HEK293 (cell line): ENCODE results near the gene CRY1.
A peak's percentile ranks its signal among the peaks of the same experiment; 100 is the strongest.
"Not testable (repeated sequence)": the region's sequence is repeated elsewhere in the genome, so short reads cannot be mapped to it uniquely, and the experiment has no call there.

Source experiments
- CTCF ChIA-PET: fragments of 350-600 bp; formaldehyde crosslinking; extraction: SDS; loops from one replicate; lab custom pipeline; 2021; ENCODE audit warnings: antibody characterized with exemption; lab: Yijun Ruan, JAX
- POLR2A ChIA-PET: fragments of 300-600 bp; formaldehyde crosslinking; extraction: SDS; loops from one replicate; lab custom pipeline; 2020; ENCODE audit warnings: antibody characterized with exemption, inconsistent platforms; lab: Yijun Ruan, JAX
- H3K27ac ChIP-seq: fragments of 200-500 bp; sonication (Bioruptor generic); 2 replicates; pipeline ENCODE4 v1.5.1; 2014; ENCODE audit warnings: low read depth, low read length, control low read depth, inconsistent platforms; ENCODE audit errors: extremely low read depth
- H3K36me3 ChIP-seq, 2 experiments: fragments of 200-500 bp in 1 of 2; sonication (Bioruptor generic) in 1 of 2; 1 replicate in 1 of 2; 2 replicates in 1 of 2; pipeline ENCODE4 v1.5.1; 2014 to 2017; ENCODE audit warnings: inconsistent platforms in 2 of 2, low read length in 2 of 2; ENCODE audit not compliant: control insufficient read depth in 2 of 2, insufficient read depth in 1 of 2
- H3K4me1 ChIP-seq: fragments of 200-500 bp; sonication (Bioruptor generic); 2 replicates; pipeline ENCODE4 v1.5.1; 2014; ENCODE audit warnings: mild to moderate bottlenecking, low read length, inconsistent platforms; ENCODE audit not compliant: control insufficient read depth, insufficient read depth
- H3K4me3 ChIP-seq: 2 replicates; pipeline ENCODE4 v1.5.1; 2011; ENCODE audit warnings: low read depth, mild to moderate bottlenecking, control low read depth, low read length, moderate library complexity
- H3K9me3 ChIP-seq: fragments of 200-500 bp; sonication (Bioruptor generic); 2 replicates; pipeline ENCODE4 v1.5.1; 2014; ENCODE audit warnings: low read depth, low read length, inconsistent platforms; ENCODE audit not compliant: control insufficient read depth, insufficient read depth
- GLI4 ChIP-seq: fragments of 450-650 bp; formaldehyde crosslinking; IDR thresholded peaks from 2 replicates; pipeline ENCODE4 v1.5.1; 2016; ENCODE audit warnings: missing biosample characterization, missing genetic modification characterization
- MZF1 ChIP-seq: fragments of 450-650 bp; formaldehyde crosslinking; IDR thresholded peaks from 2 replicates; pipeline ENCODE4 v1.5.1; 2017; ENCODE audit warnings: missing biosample characterization, missing genetic modification characterization, borderline replicate concordance
- OSR2 ChIP-seq: fragments of 450-650 bp; formaldehyde crosslinking; IDR thresholded peaks from 2 replicates; pipeline ENCODE4 v1.5.1; 2016; ENCODE audit warnings: missing biosample characterization, missing genetic modification characterization
- PRDM4 ChIP-seq: fragments of 450-650 bp; formaldehyde crosslinking; IDR thresholded peaks from 2 replicates; pipeline ENCODE4 v1.5.1; 2017; ENCODE audit warnings: missing biosample characterization, missing genetic modification characterization
- PRDM6 ChIP-seq: fragments of 450-650 bp; formaldehyde crosslinking; IDR thresholded peaks from 2 replicates; pipeline ENCODE4 v1.5.1; 2017; ENCODE audit warnings: missing biosample characterization, missing genetic modification characterization
- RBAK ChIP-seq: fragments of 450-650 bp; formaldehyde crosslinking; IDR thresholded peaks from 2 replicates; pipeline ENCODE4 v1.5.1; 2016; ENCODE audit warnings: missing biosample characterization, missing genetic modification characterization
- ZBTB48 ChIP-seq: fragments of 450-650 bp; formaldehyde crosslinking; IDR thresholded peaks from 2 replicates; pipeline ENCODE4 v1.5.1; 2016; ENCODE audit warnings: missing biosample characterization, missing genetic modification characterization
- ZNF121 ChIP-seq: fragments of 450-650 bp; formaldehyde crosslinking; IDR thresholded peaks from 2 replicates; pipeline ENCODE4 v1.5.1; 2016; ENCODE audit warnings: missing biosample characterization, missing genetic modification characterization
- ZNF2 ChIP-seq: fragments of 450-650 bp; formaldehyde crosslinking; IDR thresholded peaks from 2 replicates; pipeline ENCODE4 v1.5.1; 2016; ENCODE audit warnings: missing biosample characterization, missing genetic modification characterization
- ZNF202 ChIP-seq: fragments of 450-650 bp; formaldehyde crosslinking; IDR thresholded peaks from 2 replicates; pipeline ENCODE4 v1.5.1; 2016; ENCODE audit warnings: missing biosample characterization, missing genetic modification characterization, borderline replicate concordance
- ZNF214 ChIP-seq: fragments of 450-650 bp; formaldehyde crosslinking; IDR thresholded peaks from 2 replicates; pipeline ENCODE4 v1.5.1; 2017; ENCODE audit warnings: missing biosample characterization, mild to moderate bottlenecking, missing genetic modification characterization, borderline replicate concordance
- ZNF530 ChIP-seq: fragments of 450-650 bp; formaldehyde crosslinking; IDR thresholded peaks from 2 replicates; pipeline ENCODE4 v1.5.1; 2016; ENCODE audit warnings: low read depth, missing biosample characterization, missing genetic modification characterization
- ZNF621 ChIP-seq: fragments of 450-650 bp; formaldehyde crosslinking; IDR thresholded peaks from 2 replicates; pipeline ENCODE4 v1.5.1; 2017; ENCODE audit warnings: missing biosample characterization, missing genetic modification characterization
- ZNF677 ChIP-seq: fragments of 450-650 bp; IDR thresholded peaks from 2 replicates; pipeline ENCODE4 v1.5.0; 2018; ENCODE audit warnings: missing biosample characterization, mild to moderate bottlenecking, missing genetic modification characterization, moderate library complexity
- TF ChIP-seq, protein P1 (sequence below): fragments of 450-650 bp; formaldehyde crosslinking; IDR thresholded peaks from 2 replicates; pipeline ENCODE4 v1.5.1; 2016; ENCODE audit warnings: missing biosample characterization, missing genetic modification characterization

CRY1 gene

GRCh38 chr12:107108366-107108765 lies 15.0 kb upstream of the CRY1 start:
- H3K4me1 ChIP-seq, H3K36me3 ChIP-seq, POLR2A ChIA-PET, H3K9me3 ChIP-seq, H3K4me3 ChIP-seq, H3K27ac ChIP-seq: not testable (repeated sequence)
- TF ChIP-seq ZNF121 (tag by site-specific recombination): peak; percentile 85
- CTCF ChIA-PET: interaction anchor here (0.6 to 1.1 kb wide), 2 partner anchors 30 to 750 kb away, joined by 3 read pairs; no protein-coding TSS in a partner anchor

GRCh38 chr12:107107381-107107780 lies 14.0 kb upstream of the CRY1 start:
- Histone ChIP-seq H3K4me1 (no peaks in the 10 kb centered on the region), H3K27ac (no peak overlapping the region), H3K4me3 (no peak overlapping the region), H3K36me3 (no peaks in the 10 kb centered on the region), H3K9me3 (no peaks in the 10 kb centered on the region)
- ChIA-PET POLR2A (no interaction called here), CTCF (interaction anchor here (0.6 to 1.2 kb wide), 3 partner anchors 24 to 29 kb away, joined by 3 to 5 read pairs (median 3); no protein-coding TSS in a partner anchor)
- TF ChIP-seq PRDM6 (tag by site-specific recombination) (no peak), ZNF2 (tag by site-specific recombination) (no peak), MZF1 (tag by site-specific recombination) (no peak), PRDM4 (tag by site-specific recombination) (no peak), GLI4 (tag by site-specific recombination) (no peak), ZNF677 (tag by site-specific recombination) (no peak), OSR2 (tag by site-specific recombination) (no peak), ZBTB48 (tag by site-specific recombination) (no peak), ZNF202 (tag by site-specific recombination) (no peak), ZNF621 (no peak), RBAK (no peak)

DNA sequence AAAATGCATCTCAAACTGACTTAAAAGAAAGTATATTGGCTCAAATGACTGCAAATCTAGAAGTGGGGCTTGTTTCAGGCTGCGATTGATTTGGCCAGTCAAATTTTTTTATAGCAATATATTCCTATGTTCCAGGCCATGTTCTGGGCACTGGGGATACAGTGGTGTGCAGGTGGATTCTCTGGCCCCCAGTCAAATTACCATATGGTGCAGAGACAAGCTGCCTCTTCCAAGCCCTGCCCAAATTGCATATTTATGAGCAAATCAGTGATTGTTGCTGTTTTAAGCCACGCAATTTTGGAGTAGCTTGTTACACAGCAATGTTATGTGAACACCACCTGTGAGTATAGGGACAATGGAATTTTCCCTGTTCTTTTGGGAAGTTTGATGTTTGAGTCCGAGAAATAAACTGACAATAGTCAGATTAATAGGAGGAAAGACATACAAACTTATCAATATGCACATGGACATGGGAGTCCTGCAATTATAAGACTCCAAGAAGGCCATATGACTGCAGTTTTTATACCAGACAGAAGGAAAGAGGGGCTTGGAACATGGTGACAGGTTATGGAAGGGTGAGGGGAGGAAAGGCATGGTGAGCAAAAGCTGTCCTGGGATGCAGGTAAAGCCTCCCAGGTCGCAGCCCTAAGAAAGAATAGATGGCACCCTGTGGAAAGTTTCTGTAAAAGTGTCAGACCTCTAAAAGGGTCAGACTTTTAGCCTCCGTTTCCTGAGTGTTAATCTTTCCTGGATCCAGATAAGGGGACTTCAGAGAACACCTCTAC lies 13.1 kb upstream of the CRY1 start:
- H3K36me3 ChIP-seq: no peaks in the 10 kb centered on the region
- CTCF ChIA-PET: interaction anchor here (0.6 to 3.0 kb wide), 6 partner anchors 14 to 601 kb away, joined by 3 to 42 read pairs (median 8); partner anchors contain the start of gene CRY1
- no peaks in the 10 kb centered on the region for H3K9me3 ChIP-seq
- no peak overlapping the region for H3K4me3 ChIP-seq
- POLR2A ChIA-PET: no interaction called here
- no peak for TF ChIP-seq ZNF214 (tag by site-specific recombination)
- peak; percentile 90; the same call in 1 of the 2 replicates for TF ChIP-seq ZNF530
- TF ChIP-seq, protein P1, sequence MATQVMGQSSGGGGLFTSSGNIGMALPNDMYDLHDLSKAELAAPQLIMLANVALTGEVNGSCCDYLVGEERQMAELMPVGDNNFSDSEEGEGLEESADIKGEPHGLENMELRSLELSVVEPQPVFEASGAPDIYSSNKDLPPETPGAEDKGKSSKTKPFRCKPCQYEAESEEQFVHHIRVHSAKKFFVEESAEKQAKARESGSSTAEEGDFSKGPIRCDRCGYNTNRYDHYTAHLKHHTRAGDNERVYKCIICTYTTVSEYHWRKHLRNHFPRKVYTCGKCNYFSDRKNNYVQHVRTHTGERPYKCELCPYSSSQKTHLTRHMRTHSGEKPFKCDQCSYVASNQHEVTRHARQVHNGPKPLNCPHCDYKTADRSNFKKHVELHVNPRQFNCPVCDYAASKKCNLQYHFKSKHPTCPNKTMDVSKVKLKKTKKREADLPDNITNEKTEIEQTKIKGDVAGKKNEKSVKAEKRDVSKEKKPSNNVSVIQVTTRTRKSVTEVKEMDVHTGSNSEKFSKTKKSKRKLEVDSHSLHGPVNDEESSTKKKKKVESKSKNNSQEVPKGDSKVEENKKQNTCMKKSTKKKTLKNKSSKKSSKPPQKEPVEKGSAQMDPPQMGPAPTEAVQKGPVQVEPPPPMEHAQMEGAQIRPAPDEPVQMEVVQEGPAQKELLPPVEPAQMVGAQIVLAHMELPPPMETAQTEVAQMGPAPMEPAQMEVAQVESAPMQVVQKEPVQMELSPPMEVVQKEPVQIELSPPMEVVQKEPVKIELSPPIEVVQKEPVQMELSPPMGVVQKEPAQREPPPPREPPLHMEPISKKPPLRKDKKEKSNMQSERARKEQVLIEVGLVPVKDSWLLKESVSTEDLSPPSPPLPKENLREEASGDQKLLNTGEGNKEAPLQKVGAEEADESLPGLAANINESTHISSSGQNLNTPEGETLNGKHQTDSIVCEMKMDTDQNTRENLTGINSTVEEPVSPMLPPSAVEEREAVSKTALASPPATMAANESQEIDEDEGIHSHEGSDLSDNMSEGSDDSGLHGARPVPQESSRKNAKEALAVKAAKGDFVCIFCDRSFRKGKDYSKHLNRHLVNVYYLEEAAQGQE (tag by site-specific recombination): no peak
- H3K27ac ChIP-seq: no peak overlapping the region
- no peaks in the 10 kb centered on the region for H3K4me1 ChIP-seq
